Testis (tissue), 3 donors: ENCODE measurements around the gene EPB41. TPM values are rescaled to one million over a fixed set of nuclear protein-coding genes. Genes with fewer than 3 reads are reported as not detected.
"Not testable (repeated sequence)": the region's sequence is repeated elsewhere in the genome, so short reads cannot be mapped to it uniquely, and the experiment has no call there.

Experiments used
- DNase-seq: peaks from one replicate; pipeline ENCODE4 v3.0.0-alpha.2; 2019
- H3K27ac ChIP-seq, 2 donors: fragments of 200-600 bp; sonication (generic); one replicate each; pipeline ENCODE4 v1.5.1; 2019
- H3K27me3 ChIP-seq: fragments of 200-600 bp; sonication (generic); one replicate; pipeline ENCODE4 v1.5.1; 2019
- H3K36me3 ChIP-seq: fragments of 200-600 bp; sonication (generic); one replicate; pipeline ENCODE4 v1.5.1; 2017; ENCODE audit warnings: low read depth; ENCODE audit errors: missing control alignments
- H3K4me1 ChIP-seq: fragments of 200-600 bp; sonication (generic); one replicate; pipeline ENCODE4 v1.5.1; 2019
- H3K4me3 ChIP-seq, 2 donors: fragments of 200-600 bp; sonication (generic); one replicate each; pipeline ENCODE4 v1.5.1; 2017 to 2019
- H3K9me3 ChIP-seq: fragments of 200-600 bp; sonication (generic); one replicate; pipeline ENCODE4 v1.5.1; 2017
- POLR2A ChIP-seq: fragments of 450-650 bp; IDR thresholded peaks from one replicate; pipeline ENCODE4 v1.6.1; 2017; ENCODE audit warnings: antibody characterized with exemption, mild to moderate bottlenecking, moderate library complexity
- WGBS, 2 donors: methylation state at CpG; one replicate each; pipeline ENCODE4 v1.1.5; 2018; 5-methylcytosine and 5-hydroxymethylcytosine counted together
- intact Hi-C: fragments of 100-400 bp; cut with DNase I; formaldehyde crosslinking; loops from one replicate; pipeline ENCODE4 v1.15.1; 2023; ENCODE audit warnings: low total_unique reads
- polyA plus RNA-seq: library from polyadenylated mRNA; stranded (reverse); fragments of 350-450 nt; fragmentation: Illumina TruSeq; extraction: RNeasy Lipid Tissue Mini Kit (QIAGEN cat#74804); gene quantifications from one replicate; pipeline ENCODE4 v1.2.3, GENCODE V29; 2014; ENCODE audit warnings: low read depth, low replicate concordance; ENCODE audit not compliant: insufficient read depth
- total RNA-seq, 2 donors: library from RNA; depleted of rRNA; stranded (reverse); fragments of >200 nt; gene quantifications; one replicate each; pipeline ENCODE4 v1.2.3, GENCODE V29; 2016
- TF ChIP-seq, protein P1 (sequence below), 3 experiments: fragments of 450-650 bp in 2 of 3; fragments of 200-600 bp in 1 of 3; sonication (generic) in 1 of 3; IDR thresholded peaks; one replicate each; pipeline ENCODE4 v1.5.1; 2016 to 2019; ENCODE audit warnings: antibody characterized with exemption in 3 of 3, mild to moderate bottlenecking in 2 of 3, moderate library complexity in 1 of 3

Gene EPB41
- total and polyA plus RNA-seq, 3 donors from 2014 or later = 23.5 to 66.5 (median 46.6) TPM

DNA sequence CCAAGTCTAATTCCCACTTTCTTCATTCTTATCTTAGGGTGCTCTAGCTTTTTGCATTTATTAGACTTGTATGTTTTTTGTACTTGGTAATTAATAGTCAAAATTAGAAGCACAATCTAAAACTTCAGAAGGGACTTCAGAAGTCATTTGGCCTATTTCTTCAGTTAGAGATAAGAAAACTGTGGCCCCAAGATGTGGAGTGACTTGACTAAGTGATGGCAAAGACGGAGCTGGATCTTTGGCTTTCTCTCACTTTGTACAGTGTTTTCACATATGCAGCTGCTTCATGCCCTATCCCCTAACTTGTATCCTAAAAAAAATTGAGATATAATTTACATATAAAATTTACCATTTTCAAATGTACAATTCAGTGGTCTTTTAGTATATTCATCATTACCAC is 21.7 kb downstream of the EPB41 start:
- Histone ChIP-seq H3K27ac (no peak overlapping the region), H3K36me3 (no peaks in the 10 kb centered on the region), H3K4me1 (no peaks in the 10 kb centered on the region), H3K9me3 (no peaks in the 10 kb centered on the region), H3K27me3 (no peaks in the 10 kb centered on the region), H3K4me3 (no peak overlapping the region)
- WGBS, 2 donors = 92 to 98% methylated on average over 1 of the region's 1 CpG
- no peak for TF ChIP-seq POLR2A
- TF ChIP-seq, protein P1, sequence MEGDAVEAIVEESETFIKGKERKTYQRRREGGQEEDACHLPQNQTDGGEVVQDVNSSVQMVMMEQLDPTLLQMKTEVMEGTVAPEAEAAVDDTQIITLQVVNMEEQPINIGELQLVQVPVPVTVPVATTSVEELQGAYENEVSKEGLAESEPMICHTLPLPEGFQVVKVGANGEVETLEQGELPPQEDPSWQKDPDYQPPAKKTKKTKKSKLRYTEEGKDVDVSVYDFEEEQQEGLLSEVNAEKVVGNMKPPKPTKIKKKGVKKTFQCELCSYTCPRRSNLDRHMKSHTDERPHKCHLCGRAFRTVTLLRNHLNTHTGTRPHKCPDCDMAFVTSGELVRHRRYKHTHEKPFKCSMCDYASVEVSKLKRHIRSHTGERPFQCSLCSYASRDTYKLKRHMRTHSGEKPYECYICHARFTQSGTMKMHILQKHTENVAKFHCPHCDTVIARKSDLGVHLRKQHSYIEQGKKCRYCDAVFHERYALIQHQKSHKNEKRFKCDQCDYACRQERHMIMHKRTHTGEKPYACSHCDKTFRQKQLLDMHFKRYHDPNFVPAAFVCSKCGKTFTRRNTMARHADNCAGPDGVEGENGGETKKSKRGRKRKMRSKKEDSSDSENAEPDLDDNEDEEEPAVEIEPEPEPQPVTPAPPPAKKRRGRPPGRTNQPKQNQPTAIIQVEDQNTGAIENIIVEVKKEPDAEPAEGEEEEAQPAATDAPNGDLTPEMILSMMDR (IDR thresholded peaks at IDR 0.05) = no peak
- intact Hi-C loops = no loop called here
- DNase-seq = no peak

DNA sequence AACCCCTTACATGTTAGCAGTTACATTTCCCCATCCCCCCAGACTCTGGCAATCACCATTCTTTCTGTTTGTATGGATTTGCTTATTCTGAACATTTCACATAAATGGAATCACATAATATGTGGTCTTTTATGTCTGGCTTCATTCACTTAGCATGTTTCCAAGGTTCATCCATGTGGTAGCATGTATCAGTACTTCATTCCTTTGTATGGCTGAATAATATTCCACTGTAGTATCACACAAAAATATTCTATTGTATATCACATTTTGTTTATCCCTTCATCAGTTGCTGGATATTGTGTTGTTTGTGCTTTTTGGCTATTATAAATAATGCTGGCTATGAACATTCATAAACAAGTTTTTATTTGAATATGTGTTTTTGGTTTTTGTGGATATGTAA is 22.2 kb downstream of the EPB41 start:
- no peaks in the 10 kb centered on the region for H3K27me3 ChIP-seq
- TF ChIP-seq POLR2A = no peak
- TF ChIP-seq, protein P1 (IDR thresholded peaks at IDR 0.05) = no peak
- DNase-seq = no peak
- intact Hi-C loops = no loop called here
- H3K27ac ChIP-seq = no peak overlapping the region
- H3K36me3 ChIP-seq = no peaks in the 10 kb centered on the region
- H3K9me3 ChIP-seq = no peaks in the 10 kb centered on the region
- no peaks in the 10 kb centered on the region for H3K4me1 ChIP-seq
- H3K4me3 ChIP-seq = no peak overlapping the region

DNA sequence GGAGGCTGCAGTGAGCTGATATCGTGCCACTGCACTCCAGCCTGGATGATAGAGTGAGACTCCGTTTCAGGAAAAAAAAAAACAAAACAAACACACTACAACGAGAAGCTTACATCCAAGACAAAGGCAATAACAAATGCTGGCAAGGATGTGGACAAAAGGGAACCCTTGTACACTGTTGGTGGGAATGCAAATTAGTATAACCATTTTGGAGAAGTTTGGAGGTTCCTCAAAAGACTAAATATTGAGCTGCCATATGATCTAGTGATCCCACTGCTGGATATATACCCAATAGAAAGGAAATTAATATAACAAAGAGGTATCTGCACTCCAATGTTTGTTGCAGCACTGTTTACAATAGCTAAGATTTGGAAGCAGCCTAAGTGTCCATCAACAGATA is 29.2 kb downstream of the EPB41 start:
- 87 to 90% methylated on average over 3 of the region's 3 CpGs for WGBS, 2 donors
- H3K4me1 ChIP-seq, intact Hi-C loops, H3K27ac ChIP-seq, H3K9me3 ChIP-seq, H3K4me3 ChIP-seq, H3K36me3 ChIP-seq, H3K27me3 ChIP-seq, DNase-seq: not testable (repeated sequence)

DNA sequence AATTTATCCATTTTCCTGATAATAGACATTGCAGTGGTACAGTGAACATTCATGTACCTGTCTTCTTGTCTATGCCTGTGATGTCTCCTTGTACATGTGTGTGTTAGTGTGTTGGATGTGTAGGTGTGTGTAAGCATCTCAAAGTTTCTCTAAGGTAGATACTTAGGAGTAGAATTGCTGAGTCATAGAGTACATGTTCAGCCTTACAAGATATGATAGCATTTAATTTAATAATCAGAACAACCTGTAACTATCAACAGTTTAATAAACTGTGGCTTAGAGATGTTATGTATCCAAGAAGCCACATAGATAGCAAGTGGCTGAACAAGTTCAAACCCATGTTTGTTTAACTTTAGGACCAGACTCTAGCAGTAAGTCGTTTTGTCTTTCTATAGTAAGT is 35.6 kb downstream of the EPB41 start:
- no peaks in the 10 kb centered on the region for H3K36me3 ChIP-seq
- intact Hi-C loops = no loop called here
- no peak for TF ChIP-seq POLR2A
- TF ChIP-seq, protein P1 (IDR thresholded peaks at IDR 0.05) = no peak
- H3K4me1 ChIP-seq = no peaks in the 10 kb centered on the region
- no peak for DNase-seq
- H3K4me3 ChIP-seq = no peak overlapping the region
- no peaks in the 10 kb centered on the region for H3K27me3 ChIP-seq
- H3K27ac ChIP-seq = no peak overlapping the region
- H3K9me3 ChIP-seq = no peaks in the 10 kb centered on the region
- 76 to 84% methylated on average over 1 of the region's 1 CpG for WGBS, 2 donors

DNA sequence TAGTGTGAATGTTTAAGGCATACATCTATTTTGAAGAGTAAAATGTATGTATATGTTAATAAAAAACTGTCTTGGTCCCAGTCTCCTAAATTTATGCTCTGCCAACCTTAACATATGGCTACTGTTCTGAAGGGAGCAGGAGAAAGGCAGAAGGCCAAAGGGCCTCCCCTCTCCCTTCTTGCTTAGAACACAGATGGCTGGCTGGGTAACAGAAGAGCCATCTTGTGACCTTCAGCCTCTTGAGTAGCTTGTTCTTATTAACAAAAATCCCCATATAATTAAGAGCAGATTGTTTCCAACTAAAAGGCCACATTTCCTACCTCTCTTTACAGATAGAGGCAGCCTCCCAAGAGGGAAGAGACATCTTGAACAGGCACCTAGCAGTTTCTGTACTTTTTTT is 36.1 kb downstream of the EPB41 start:
- intact Hi-C loops = no loop called here
- Histone ChIP-seq H3K4me3 (no peak overlapping the region), H3K4me1 (no peaks in the 10 kb centered on the region), H3K36me3 (no peaks in the 10 kb centered on the region), H3K9me3 (no peaks in the 10 kb centered on the region), H3K27ac (no peak overlapping the region), H3K27me3 (no peaks in the 10 kb centered on the region)
- no peak for TF ChIP-seq POLR2A
- TF ChIP-seq, protein P1 (IDR thresholded peaks at IDR 0.05) = no peak
- DNase-seq = no peak
